GM13976 (cell line): ENCODE measurements around the gene LFNG.

ENCODE experiments used
- DNase-seq: peaks from one replicate; pipeline ENCODE4 v3.0.0; 2012; ENCODE audit warnings: low spot score
- CTCF ChIP-seq: IDR thresholded peaks from 2 replicates; pipeline ENCODE4 v1.5.1; 2012; ENCODE audit warnings: borderline replicate concordance, mild to moderate bottlenecking; ENCODE audit not compliant: insufficient read depth; ENCODE audit errors: extremely low read depth, missing control alignments, control extremely low read depth
- in situ Hi-C: fragments of 300-500 bp; cut with MboI; formaldehyde crosslinking; loops from one replicate; pipeline ENCODE4 v1.12.0; 2022; ENCODE audit warnings: low sequenced_read_pairs, mixed read lengths, inconsistent platforms; ENCODE audit not compliant: unreplicated experiment

The LFNG gene

DNA sequence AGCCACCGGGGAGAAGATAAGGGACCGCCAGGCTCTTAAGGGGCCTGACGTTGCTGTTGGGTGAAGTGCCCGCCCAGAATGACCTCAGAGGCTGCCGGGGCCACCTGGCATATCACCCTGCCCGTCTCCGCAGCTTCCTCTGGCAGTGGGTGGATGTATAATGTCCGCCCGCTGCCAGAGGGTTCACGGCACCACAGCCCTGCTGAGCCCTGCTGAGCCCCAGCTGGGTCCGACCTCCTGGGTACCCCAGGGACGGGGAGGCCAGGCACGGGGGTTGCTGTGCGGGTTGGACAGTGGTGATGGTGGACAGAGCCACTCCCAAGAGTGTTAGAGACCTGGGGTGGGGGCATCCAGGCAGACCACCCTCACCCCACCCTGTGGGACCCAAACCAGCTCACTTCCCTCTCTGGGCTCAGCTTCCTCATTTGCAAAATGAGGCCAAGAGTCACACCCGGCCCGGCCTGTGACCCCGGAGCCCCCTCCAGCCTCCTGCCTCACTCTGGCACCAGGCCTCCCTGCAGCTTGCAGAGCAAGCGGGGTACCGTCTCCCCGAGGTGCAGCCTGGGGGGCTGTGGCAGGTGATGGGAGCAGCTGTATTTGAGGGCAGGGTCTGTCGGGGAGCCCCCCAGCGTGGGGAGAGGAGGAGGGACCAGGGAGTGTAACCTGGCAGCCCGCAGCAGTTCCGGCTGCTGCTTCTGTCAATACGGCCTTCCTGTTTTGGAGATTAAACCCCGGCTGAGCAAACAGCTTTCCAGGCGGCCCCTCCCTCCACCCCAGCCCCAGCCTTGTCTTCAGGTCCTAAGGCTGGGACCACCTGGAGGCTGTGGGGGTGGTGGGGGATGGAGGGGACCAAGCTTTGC, 8.4 kb upstream of the LFNG start:
- no peak for TF ChIP-seq CTCF
- in situ Hi-C loops, result no loop called here
- peak; percentile 75 for DNase-seq

DNA sequence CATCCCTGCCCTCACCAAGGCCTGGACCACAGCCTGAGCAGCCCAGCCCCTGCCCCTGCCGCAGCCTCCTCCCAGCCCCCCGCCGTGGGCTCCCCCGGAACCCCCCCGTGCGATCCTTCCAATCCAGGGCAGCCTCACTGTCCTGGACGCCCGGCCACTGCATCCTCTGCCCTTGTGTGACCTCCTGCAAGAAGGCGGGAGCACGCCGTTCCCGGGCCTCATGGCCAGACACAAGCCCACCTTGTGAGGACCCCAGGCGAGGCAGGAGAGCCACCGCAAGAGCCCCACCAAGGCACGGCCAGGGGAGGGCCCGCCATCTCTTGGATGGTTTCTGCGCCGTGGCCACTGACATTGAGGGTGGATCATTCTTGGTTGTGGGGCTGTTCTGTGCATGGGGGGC, 7.8 kb upstream of the LFNG start:
- in situ Hi-C loops, result no loop called here
- TF ChIP-seq CTCF, result no peak

GRCh38 chr7:2512179-2512661, 7.4 kb upstream of the LFNG start:
- no peak for TF ChIP-seq CTCF
- peak; percentile 77 for DNase-seq
- in situ Hi-C loops, result no loop called here

More for the DNA sequence above, 7.8 kb upstream of the LFNG start:
- DNase-seq, result no peak

DNA sequence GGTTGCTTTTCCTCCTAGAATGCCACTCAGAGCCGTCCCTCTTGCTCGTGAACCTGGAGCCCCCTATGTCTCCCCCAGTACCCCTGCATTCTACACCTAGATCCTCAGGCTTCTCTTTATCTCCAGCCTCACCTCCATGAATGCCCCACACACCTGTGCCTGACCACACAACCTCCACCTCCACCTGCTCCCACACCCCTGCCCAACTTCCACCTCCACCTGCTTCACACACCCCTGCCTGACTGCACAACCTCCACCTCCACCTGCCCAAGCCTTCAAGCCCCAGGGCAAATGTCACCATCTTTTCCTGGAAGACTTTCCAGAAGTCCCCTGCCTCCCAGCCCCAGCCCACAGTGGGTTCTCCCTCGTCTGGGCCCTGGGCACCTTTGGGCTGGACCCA, 6.9 kb upstream of the LFNG start:
- no peak for DNase-seq
- TF ChIP-seq CTCF, result no peak
- in situ Hi-C loops, result no loop called here

DNA sequence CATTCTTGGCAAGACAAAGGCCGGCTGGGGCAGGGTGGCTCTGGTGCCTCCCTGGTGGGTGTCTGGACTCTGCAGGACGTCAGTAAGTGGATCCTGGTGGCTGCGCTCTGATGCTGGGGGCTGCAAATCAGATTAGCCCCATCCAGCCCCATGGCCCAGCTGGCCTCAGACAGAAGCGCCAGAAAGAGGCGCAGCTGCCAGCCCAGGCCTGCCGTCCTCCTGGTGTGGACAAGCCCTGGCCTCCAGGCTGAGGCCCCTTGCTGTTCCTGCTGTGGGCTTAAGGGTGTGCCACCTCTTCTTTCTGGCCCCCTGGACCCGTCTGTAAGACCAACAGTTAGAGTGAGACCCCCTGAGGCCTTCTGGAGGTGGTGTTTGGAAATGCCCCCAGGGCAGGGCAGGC, 5.9 kb upstream of the LFNG start:
- in situ Hi-C loops, result no loop called here
- TF ChIP-seq CTCF, result no peak
- no peak for DNase-seq

- TF ChIP-seq CTCF, result no peak
- in situ Hi-C loops, result no loop called here
- DNase-seq, result no peak
Measured at GRCh38 chr7:2514473-2515423, 4.8 kb upstream of the LFNG start.
